Spleen (tissue), 11 donors: ENCODE data around the gene KCNJ18. TPM values are rescaled to one million over a fixed set of nuclear protein-coding genes. Genes with fewer than 3 reads are reported as not detected.
"Not testable (repeated sequence)": the region's sequence is repeated elsewhere in the genome, so short reads cannot be mapped to it uniquely, and the experiment has no call there.

ENCODE experiments used
- DNase-seq: peaks from one replicate; pipeline ENCODE4 v3.0.0-alpha.2; 2020
- H3K27ac ChIP-seq, 8 donors: fragments of 200-600 bp; sonication (generic) in 7 of 8; 1 replicate in 4 of 8; 2 replicates in 4 of 8; pipeline versions ENCODE4 v1.5.0 to v1.8.0; 2016 to 2021; ENCODE audit warnings: inconsistent platforms in 4 of 8, mild to moderate bottlenecking in 4 of 8, moderate library complexity in 1 of 8
- H3K27me3 ChIP-seq, 7 donors: fragments of 200-600 bp; sonication (generic) in 6 of 7; replicated peaks in 1 of 7; 1 replicate in 4 of 7; 2 replicates in 3 of 7; pipeline versions ENCODE4 v1.5.0 to v1.8.0; 2016 to 2021; ENCODE audit warnings: inconsistent platforms in 3 of 7, mild to moderate bottlenecking in 1 of 7
- H3K36me3 ChIP-seq, 6 donors: fragments of 200-600 bp; sonication (generic) in 5 of 6; 1 replicate in 4 of 6; 2 replicates in 2 of 6; pipeline versions ENCODE4 v1.5.0 to v1.8.0; 2016 to 2021; ENCODE audit warnings: inconsistent platforms in 2 of 6
- H3K4me1 ChIP-seq, 6 donors: fragments of 200-600 bp; sonication (generic) in 5 of 6; 1 replicate in 3 of 6; 2 replicates in 3 of 6; pipeline versions ENCODE4 v1.5.0 to v1.8.0; 2016 to 2021; ENCODE audit warnings: inconsistent platforms in 3 of 6
- H3K4me3 ChIP-seq, 8 donors: fragments of 200-600 bp; sonication (generic) in 7 of 8; 1 replicate in 4 of 8; 2 replicates in 4 of 8; pipeline versions ENCODE4 v1.5.0 to v1.8.0; 2016 to 2021; ENCODE audit warnings: inconsistent platforms in 4 of 8, mild to moderate bottlenecking in 4 of 8, moderate library complexity in 2 of 8
- H3K9me3 ChIP-seq, 8 donors: fragments of 200-600 bp; sonication (generic) in 7 of 8; 1 replicate in 4 of 8; 2 replicates in 4 of 8; pipeline versions ENCODE4 v1.5.0 to v1.8.0; 2016 to 2021; ENCODE audit warnings: inconsistent platforms in 4 of 8
- POLR2A ChIP-seq, 3 donors: fragments of 450-650 bp; IDR thresholded peaks; one replicate each; pipeline ENCODE4 v1.5.1; 2017; ENCODE audit warnings: antibody characterized with exemption in 3 of 3, mild to moderate bottlenecking in 1 of 3
- POLR2AphosphoS5 ChIP-seq, 3 donors: sonication (generic); formaldehyde crosslinking; IDR thresholded peaks; one replicate each; pipeline ENCODE4 v1.5.1; 2017; ENCODE audit warnings: antibody characterized with exemption in 3 of 3
- WGBS, 5 donors: extraction: QIAGEN DNeasy Blood & Tissue Kit in 3 of 5; methylation state at CpG; one replicate each; pipeline versions ENCODE4 v1.1.5 to v1.1.7; 2013 to 2018; 5-methylcytosine and 5-hydroxymethylcytosine counted together
- intact Hi-C: fragments of 100-400 bp; cut with DNase I; formaldehyde crosslinking; loops from one replicate; pipeline ENCODE4 v1.15.0; 2023; ENCODE audit warnings: low total_unique reads
- polyA plus RNA-seq, 3 donors: library from polyadenylated mRNA; stranded (reverse); fragments of 200-250 nt; gene quantifications; one replicate each; pipeline ENCODE4 v1.2.1, GENCODE V29; 2013
- total RNA-seq, 7 donors: library from RNA; depleted of rRNA in 3 of 7; stranded (reverse); fragments of >200 nt in 3 of 7; fragmentation: NEBNext Ultra II Directional in 4 of 7; extraction: Animal tissue kit (Norgen Biotek cat#: 25700) in 4 of 7; gene quantifications; one replicate each; pipeline versions ENCODE4 v1.1.0 to v1.2.1, GENCODE V29; 2016 to 2021
- TF ChIP-seq, protein P1 (sequence below), 11 experiments: fragments of 200-600 bp in 7 of 11; fragments of 450-650 bp in 4 of 11; sonication (generic) in 4 of 11; IDR thresholded peaks in 8 of 11; conservative IDR thresholded peaks in 3 of 11; 1 replicate in 7 of 11; 2 replicates in 4 of 11; pipeline versions ENCODE4 v1.4.0 to v1.8.0; 2016 to 2021; ENCODE audit warnings: antibody characterized with exemption in 11 of 11, inconsistent platforms in 4 of 11, mild to moderate bottlenecking in 1 of 11
- donor health status: healthy with polysubstance abuse.
- donor health status: DM: no; HTN: no; CAD: no; lungs with moderate emphysema.
- donor health status: DM: no; HTN: no; CAD: no.
- donor health status: Bipolar disorder and iron deficiency.
- donor health status: healthy.
- donor health status: DM: no; HTN: no; CAD: no.
- donor health status: DM: yes; HTN: yes; CAD: no.

The KCNJ18 gene
- total and polyA plus RNA-seq, 10 donors = not detected

GRCh38 chr17:21689604-21690003 lies 2.7 kb upstream of the KCNJ18 start:
- DNase-seq = no peak
- H3K27ac ChIP-seq = no peak overlapping the region
- H3K36me3 ChIP-seq = no peaks in the 10 kb centered on the region
- 67 to 87% (median 77%) methylated on average over 7 of the region's 7 CpGs for WGBS, 5 donors
- H3K27me3 ChIP-seq = no peaks in the 10 kb centered on the region
- no peak overlapping the region for H3K4me3 ChIP-seq
- H3K9me3 ChIP-seq = peaks cover 0 to 8% (median 0%) of the 10 kb centered on the region in 8 donors
- TF ChIP-seq, protein P1, sequence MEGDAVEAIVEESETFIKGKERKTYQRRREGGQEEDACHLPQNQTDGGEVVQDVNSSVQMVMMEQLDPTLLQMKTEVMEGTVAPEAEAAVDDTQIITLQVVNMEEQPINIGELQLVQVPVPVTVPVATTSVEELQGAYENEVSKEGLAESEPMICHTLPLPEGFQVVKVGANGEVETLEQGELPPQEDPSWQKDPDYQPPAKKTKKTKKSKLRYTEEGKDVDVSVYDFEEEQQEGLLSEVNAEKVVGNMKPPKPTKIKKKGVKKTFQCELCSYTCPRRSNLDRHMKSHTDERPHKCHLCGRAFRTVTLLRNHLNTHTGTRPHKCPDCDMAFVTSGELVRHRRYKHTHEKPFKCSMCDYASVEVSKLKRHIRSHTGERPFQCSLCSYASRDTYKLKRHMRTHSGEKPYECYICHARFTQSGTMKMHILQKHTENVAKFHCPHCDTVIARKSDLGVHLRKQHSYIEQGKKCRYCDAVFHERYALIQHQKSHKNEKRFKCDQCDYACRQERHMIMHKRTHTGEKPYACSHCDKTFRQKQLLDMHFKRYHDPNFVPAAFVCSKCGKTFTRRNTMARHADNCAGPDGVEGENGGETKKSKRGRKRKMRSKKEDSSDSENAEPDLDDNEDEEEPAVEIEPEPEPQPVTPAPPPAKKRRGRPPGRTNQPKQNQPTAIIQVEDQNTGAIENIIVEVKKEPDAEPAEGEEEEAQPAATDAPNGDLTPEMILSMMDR (IDR thresholded peaks at IDR 0.05 in 8 of 11, conservative IDR thresholded peaks at IDR 0.05 in 3 of 11) = no peak
- no peak for TF ChIP-seq POLR2AphosphoS5 (IDR thresholded peaks at IDR 0.05)
- no peak for TF ChIP-seq POLR2A (IDR thresholded peaks at IDR 0.05)
- no peaks in the 10 kb centered on the region for H3K4me1 ChIP-seq
- intact Hi-C loops = no loop called here

DNA sequence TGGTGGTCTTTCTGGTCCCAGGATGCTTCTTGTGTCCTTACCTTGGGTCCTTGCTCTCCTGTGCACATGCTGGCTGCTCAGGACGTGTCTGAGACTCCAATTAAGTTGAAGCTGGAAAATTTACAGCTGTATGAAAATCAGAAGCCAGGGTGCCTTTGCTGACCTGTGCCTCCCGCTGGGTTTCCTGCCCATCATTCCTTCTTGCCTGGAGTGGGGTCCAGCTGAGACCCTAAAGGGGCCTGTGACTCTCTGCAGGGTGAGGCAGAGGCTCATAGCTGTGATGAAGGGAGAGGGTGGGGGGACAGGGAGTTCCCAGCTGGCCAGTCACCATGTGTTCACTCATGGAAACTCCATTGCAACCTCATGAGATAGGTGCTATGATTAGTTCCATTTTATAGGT lies 1.5 kb upstream of the KCNJ18 start:
- H3K27me3 ChIP-seq, DNase-seq, H3K9me3 ChIP-seq, H3K36me3 ChIP-seq, H3K4me1 ChIP-seq, H3K27ac ChIP-seq, H3K4me3 ChIP-seq, intact Hi-C loops: not testable (repeated sequence)
- 48 to 62% (median 52%) methylated on average over 2 of the region's 2 CpGs for WGBS, 5 donors

DNA sequence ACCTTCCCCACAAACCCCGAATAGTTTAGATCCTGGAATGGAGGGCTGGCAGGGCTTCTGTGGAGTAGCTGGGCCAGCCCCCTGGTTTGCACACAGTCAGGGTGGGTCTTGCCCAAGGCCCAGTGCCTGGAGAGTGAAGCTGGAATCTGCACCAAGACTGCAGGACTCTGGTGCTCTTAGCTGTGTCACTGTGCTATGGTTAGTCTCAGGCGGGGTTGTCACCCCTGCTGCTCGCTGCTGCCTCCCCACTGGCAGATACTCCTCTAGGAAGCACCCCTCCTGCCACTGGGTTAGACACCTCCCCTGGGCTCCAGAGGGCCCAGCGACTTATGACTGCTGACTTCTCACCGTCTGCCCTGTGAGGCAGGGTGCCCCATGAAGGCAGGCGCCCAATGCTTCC lies 842 bp upstream of the KCNJ18 start:
- WGBS, 5 donors = 82 to 100% (median 85%) methylated on average over 1 to 6 of the region's 6 CpGs
- H3K36me3 ChIP-seq, H3K27ac ChIP-seq, H3K4me1 ChIP-seq, intact Hi-C loops, H3K4me3 ChIP-seq, H3K27me3 ChIP-seq, H3K9me3 ChIP-seq: not testable (repeated sequence)
- peak; percentile 67 for DNase-seq

DNA sequence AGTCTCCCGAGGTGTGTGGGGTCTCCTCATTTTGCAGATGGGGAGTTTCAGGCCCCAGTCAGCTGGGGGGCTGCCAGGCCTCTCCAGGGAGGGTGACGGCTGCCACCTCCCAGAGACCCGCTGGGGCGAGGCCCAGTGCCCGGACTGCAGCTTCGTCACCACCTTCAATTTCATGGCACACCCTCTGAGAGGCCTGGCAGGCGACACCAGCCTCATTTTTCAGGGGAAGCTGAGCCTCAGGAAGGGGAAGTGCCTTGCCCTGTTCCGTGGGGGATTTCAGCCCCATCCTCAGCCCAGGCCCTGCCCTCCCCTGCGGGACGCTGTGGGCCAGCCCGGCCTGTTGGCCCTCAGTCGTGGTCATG lies 362 bp downstream of the KCNJ18 start:
- H3K4me3 ChIP-seq, H3K27ac ChIP-seq, H3K27me3 ChIP-seq, H3K9me3 ChIP-seq, intact Hi-C loops, H3K4me1 ChIP-seq, H3K36me3 ChIP-seq: not testable (repeated sequence)
- 46 to 72% (median 64%) methylated on average over 6 to 12 of the region's 12 CpGs for WGBS, 5 donors
- DNase-seq = peak; percentile 68

DNA sequence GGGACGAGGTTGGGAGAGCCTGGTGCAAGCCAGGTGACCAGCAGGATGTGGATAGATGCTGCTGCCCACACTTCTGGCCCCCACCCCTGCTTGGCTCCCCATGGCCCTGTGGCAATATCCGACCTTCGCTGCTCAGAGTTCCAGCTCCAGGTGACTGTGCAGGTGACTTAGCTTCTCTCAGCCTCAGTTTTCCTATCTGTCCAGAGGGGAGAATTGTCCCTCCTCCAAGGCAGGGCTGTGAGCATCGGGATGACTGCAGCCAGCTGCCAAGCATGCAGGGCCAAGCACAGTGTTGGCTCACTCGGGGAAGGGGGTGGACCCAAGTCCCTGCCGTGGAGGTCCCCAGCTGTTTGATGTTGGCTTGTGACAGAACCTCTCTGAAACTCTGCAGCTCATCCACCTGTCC lies 1.1 kb downstream of the KCNJ18 start:
- intact Hi-C loops = not testable (repeated sequence)

DNA sequence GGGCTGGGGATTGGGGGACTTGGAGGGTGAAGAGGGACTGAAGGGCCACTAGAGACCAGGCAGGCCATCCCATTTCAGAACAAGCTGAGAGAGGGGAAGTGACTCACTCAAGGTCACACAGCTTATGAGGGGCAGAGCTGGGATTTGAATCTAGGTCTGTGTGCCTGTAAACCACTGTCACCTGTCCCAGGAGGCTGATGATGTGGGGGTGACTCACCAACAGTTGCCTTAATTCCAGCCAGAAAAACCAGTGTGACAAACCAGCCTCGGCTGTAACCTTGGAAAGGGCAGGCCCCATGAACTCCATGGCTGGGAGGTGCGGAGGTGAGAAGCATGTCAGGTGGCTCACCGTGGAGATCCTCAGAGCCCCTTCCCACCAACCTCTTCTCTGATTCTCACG lies 1.6 kb downstream of the KCNJ18 start:
- H3K36me3 ChIP-seq, H3K4me1 ChIP-seq, H3K9me3 ChIP-seq, intact Hi-C loops, H3K27me3 ChIP-seq, H3K27ac ChIP-seq, H3K4me3 ChIP-seq: not testable (repeated sequence)
- DNase-seq = peak; percentile 31
- WGBS, 5 donors = 57 to 82% (median 76%) methylated on average over 1 to 4 of the region's 4 CpGs; no CpG with 5 or more reads in 1 of the 5 donors

More for the DNA sequence above, 1.1 kb downstream of the KCNJ18 start:
- not testable (repeated sequence) for H3K27ac ChIP-seq, H3K36me3 ChIP-seq, H3K4me1 ChIP-seq, H3K4me3 ChIP-seq, H3K27me3 ChIP-seq, H3K9me3 ChIP-seq
- WGBS, 5 donors = 61 to 83% (median 64%) methylated on average over 6 of the region's 6 CpGs
- peak; percentile 52 for DNase-seq

DNA sequence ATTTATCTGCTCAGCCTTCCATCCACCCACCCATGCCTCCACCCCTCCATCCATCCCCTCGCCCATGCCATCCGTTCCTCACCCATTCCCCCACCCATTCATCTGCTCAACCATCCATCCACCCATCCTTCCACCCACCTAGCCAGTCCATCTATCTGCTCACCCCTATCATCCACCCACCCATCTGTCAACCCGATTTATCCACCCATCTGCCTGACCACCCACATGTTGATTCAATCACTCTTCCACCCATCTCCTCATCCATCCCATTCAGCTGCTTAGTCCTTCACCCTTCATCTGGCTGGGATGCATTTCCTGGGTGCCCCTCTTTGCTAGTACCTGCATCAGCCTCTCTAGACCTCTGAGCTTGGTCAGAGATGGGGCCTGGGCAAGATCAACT lies 3.9 kb downstream of the KCNJ18 start:
- WGBS, 5 donors = 76 to 92% (median 84%) methylated on average over 1 to 3 of the region's 3 CpGs
- H3K4me1 ChIP-seq, H3K36me3 ChIP-seq, intact Hi-C loops, H3K4me3 ChIP-seq, H3K27me3 ChIP-seq, H3K9me3 ChIP-seq, H3K27ac ChIP-seq: not testable (repeated sequence)
- peak; percentile 27 for DNase-seq

GRCh38 chr17:21696842-21697507 lies 4.7 kb downstream of the KCNJ18 start:
- intact Hi-C loops, H3K27me3 ChIP-seq, H3K4me1 ChIP-seq, H3K27ac ChIP-seq, H3K4me3 ChIP-seq, H3K9me3 ChIP-seq, H3K36me3 ChIP-seq: not testable (repeated sequence)
- peak; percentile 65 for DNase-seq
- 64 to 70% (median 66%) methylated on average over 6 to 7 of the region's 7 CpGs for WGBS, 5 donors

DNA sequence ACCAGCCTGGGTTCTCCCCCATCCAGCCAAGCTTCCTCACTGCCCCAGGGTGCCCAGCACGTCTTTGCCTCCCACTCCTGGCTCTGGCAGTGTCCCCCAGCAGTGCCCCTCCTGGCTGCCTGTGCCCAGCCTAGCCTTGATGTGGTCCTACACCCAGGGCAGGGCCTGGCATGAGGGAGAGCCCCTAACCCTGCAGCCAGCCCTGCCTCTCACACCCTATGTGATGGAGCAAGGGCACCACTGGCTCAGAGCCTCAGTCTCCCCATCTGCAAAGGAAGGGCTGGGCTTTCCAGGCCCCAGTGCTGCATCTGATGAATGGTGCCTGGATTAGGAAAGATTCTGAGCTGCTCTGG lies 5.2 kb downstream of the KCNJ18 start:
- intact Hi-C loops, DNase-seq, H3K4me1 ChIP-seq, H3K4me3 ChIP-seq, H3K9me3 ChIP-seq, H3K27me3 ChIP-seq, H3K36me3 ChIP-seq, H3K27ac ChIP-seq: not testable (repeated sequence)
- WGBS, 5 donors = 25 to 45% (median 40%) methylated on average over 1 of the region's 1 CpG

DNA sequence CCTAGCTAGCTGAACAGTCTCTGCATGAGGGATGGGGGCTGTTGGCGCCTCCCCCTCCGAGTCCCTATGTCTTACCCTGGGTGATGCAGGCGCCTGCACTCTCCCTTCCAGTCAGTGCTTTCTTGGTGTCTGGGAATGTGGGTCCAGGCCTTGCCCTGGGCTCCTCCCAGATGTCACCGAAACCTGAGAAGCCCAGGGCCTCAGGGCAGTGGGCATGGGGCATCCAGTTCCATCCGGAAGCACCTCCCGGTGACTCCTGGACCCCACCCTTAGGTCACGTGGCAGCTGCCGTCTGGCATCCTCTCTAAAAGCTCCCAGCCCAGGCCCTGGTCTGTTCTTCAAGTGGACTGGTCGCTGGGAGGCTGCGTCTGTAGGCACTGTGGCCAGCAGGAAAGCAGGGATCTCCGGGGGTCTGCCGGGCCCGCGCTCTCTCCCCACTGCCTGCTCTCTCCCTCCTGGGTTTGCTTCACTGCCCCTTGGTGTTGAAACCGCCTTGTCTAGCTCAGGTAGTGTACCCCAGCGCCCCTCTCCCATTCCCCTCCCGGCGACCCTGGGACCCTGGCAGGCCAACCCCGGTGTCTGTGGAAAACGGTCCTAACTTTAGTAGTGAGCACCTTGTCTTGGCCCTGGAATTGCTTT lies 6.2 kb downstream of the KCNJ18 start:
- DNase-seq = peak; percentile 45
- whole genome bisulfite sequencing, 5 donors = 85 to 88% (median 86%) methylated on average over 12 to 20 of the region's 20 CpGs
- H3K9me3 ChIP-seq, H3K36me3 ChIP-seq, H3K27me3 ChIP-seq, H3K27ac ChIP-seq, H3K4me1 ChIP-seq, intact Hi-C loops, H3K4me3 ChIP-seq: not testable (repeated sequence)
